SK-N-MC (cell line): ENCODE measurements around the gene ARVCF.

ENCODE experiments used
- DNase-seq: peaks from one replicate; pipeline ENCODE4 v3.0.0-alpha.2; 2011; ENCODE audit warnings: low read depth, low spot score
- H3K27ac ChIP-seq: fragments of 200-600 bp; sonication (generic); 2 replicates; pipeline ENCODE4 v1.5.1; 2016; ENCODE audit warnings: mixed run types
- H3K36me3 ChIP-seq: fragments of 200-600 bp; sonication (generic); 2 replicates; pipeline ENCODE4 v1.6.1; 2017; ENCODE audit warnings: antibody characterized with exemption, low read length, mixed read lengths; ENCODE audit not compliant: insufficient read depth
- H3K4me3 ChIP-seq: fragments of 200-600 bp; sonication (generic); 2 replicates; pipeline ENCODE4 v1.5.1; 2016
- H3K9ac ChIP-seq: fragments of 200-600 bp; sonication (generic); 2 replicates; pipeline ENCODE4 v1.8.0; 2017; ENCODE audit warnings: mixed run types, mixed read lengths; ENCODE audit not compliant: insufficient read length
- H3K9me3 ChIP-seq: fragments of 200-600 bp; sonication (generic); 2 replicates; pipeline ENCODE4 v1.6.1; 2017; ENCODE audit warnings: low read depth, mild to moderate bottlenecking, antibody characterized with exemption, low read length, moderate library complexity, mixed read lengths
- EZH2 ChIP-seq: fragments of 200-600 bp; sonication (generic); IDR thresholded peaks from one replicate; pipeline ENCODE4 v1.6.1; 2017; ENCODE audit warnings: antibody characterized with exemption
- FOXP2 ChIP-seq: optimal IDR thresholded peaks from 2 replicates; pipeline ENCODE3; 2011; ENCODE audit warnings: mild to moderate bottlenecking, moderate library complexity; ENCODE audit not compliant: insufficient read depth; ENCODE audit errors: extremely low read length, control extremely low read depth
- POLR2AphosphoS5 ChIP-seq: IDR thresholded peaks from 2 replicates; pipeline ENCODE4 v1.6.1; 2012; ENCODE audit warnings: mild to moderate bottlenecking, low read depth, low read length, borderline replicate concordance

The ARVCF gene

DNA sequence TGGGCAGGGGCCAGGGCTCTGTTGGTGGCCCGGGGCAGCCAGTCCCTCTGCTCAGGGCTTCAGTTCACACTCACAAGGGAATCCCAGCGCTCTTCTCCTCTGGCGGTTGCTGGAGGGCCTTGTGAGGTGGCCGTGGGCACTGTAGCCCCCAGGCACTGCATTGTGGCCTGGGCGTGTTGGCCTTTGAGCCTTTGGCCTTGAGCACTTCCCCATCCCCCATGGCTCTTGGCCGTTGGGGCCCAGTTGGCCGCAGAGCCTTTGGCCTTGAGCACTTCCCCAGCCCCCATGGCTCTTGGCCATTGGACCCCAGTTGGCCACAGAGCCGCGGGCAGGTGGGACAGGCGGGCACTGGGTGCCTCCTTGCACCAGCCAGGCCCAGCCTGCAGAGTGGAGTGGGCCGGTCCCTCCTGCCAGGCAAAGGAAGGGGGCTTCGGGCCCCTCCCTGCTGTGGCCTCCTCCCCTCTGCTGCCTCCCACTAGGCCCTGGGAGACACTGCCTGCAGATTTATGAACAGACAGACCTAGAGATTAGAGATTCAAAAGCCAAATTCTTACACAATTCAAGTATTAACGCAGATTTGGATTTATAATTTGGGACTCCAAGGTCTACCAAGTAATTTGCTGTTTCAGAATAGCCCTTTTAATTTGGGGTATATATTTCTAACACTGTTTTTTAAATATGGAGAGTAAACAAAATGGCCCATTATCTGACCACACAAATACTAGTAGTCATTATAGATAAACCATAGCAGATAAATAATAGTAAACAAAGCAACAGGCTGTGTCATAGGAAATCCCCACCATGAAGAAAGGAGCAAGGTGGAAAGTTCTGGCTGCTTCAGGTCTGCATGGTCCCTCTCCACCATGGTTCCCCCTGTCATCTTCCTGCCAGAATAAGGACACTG, 56.8 kb downstream of the ARVCF start:
- Histone ChIP-seq H3K9me3 (no peaks in the 10 kb centered on the region), H3K27ac (peak overlapping the region; percentile 70), H3K36me3 (no peaks in the 10 kb centered on the region; the same call in 1 of the 2 replicates), H3K9ac (peak overlapping the region; percentile 20), H3K4me3 (peak overlapping the region; percentile 65)
- no peak for TF ChIP-seq POLR2AphosphoS5
- no peak for TF ChIP-seq FOXP2
- TF ChIP-seq EZH2, result no peak
- no peak for DNase-seq

DNA sequence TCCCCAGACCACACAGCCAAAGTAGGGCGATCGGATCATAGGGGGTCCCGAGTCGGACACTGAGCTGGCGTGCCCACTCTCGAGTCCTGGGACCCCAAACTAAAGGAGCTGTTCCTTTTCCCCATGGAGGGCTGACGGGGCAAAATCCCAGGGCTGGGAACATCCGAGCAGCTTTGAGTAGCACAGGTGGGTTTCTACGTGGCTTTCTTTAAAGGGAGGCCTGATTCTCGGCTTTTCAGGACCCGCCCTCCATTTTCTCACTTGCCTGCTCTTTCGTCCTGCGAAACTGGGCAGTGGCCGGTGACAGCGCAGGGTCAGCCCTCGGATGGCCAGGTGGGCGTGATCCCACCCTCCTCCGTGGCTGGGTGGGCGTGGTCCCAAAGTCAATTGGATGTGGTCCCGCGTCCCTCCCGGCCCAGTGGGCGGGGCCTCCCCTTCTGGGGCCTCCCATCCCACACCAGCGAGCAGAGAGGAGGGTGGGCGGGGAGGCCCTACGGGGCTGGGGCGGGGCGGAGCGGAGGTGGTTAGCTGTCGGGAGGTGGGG, 57.5 kb downstream of the ARVCF start:
- TF ChIP-seq EZH2, result no peak
- TF ChIP-seq POLR2AphosphoS5, result peak; percentile 33; the same call in 1 of the 2 replicates
- Histone ChIP-seq H3K4me3 (peak overlapping the region; percentile 65), H3K9ac (no peak overlapping the region), H3K27ac (peak overlapping the region; percentile 70; the same call in 1 of the 2 replicates), H3K36me3 (no peaks in the 10 kb centered on the region; the same call in 1 of the 2 replicates), H3K9me3 (no peaks in the 10 kb centered on the region)
- no peak for DNase-seq

DNA sequence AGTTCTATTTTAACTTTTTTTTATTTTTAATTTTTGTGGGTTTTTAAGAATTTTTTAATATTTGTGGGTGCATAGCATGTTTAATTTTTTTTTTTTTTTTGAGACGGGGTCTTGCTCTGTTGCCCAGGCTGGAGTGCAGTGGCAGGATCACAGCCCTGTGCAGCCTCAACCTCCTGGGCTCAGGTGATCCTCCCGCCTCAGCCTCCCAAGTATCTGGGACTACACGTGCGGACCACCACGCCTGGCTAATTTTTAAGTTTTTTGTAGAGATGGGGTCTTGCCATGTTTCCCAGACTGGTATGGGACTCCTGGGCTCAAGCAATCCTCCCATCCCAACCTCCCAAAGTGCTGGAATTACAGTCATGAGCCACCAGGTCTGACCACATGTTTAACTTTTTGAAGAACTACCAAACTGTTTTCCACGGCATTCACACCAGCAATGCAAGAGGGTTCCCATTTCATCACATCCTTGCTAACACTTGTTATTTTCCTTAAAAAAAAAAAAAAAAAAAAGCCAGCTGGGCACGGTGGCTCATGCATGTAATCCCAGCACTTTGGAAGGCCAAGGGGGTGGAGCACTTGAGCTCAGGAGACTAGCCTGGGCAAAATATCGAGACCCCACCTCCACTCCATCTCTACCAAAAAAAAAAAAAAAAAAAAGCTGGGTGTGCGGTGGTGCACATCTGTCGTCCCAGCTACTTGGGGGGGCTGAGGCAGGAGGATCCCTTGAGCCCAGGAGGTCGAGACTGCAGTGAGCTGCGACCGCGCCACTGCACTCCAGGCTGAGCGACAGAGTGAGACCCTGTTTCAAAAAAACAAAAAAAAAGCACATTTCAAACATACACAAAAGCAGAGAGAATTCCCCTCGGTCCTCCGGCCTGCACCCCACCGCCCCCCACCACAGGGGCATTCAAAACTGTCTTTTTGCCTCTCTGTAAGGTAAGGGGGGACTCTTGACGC, 58.3 kb downstream of the ARVCF start:
- no peak for TF ChIP-seq EZH2
- no peak for TF ChIP-seq POLR2AphosphoS5
- no peak for TF ChIP-seq FOXP2
- Histone ChIP-seq H3K9me3 (no peaks in the 10 kb centered on the region), H3K27ac (no peak overlapping the region), H3K36me3 (no peaks in the 10 kb centered on the region), H3K4me3 (peak overlapping the region; percentile 65), H3K9ac (no peak overlapping the region)
- DNase-seq, result no peak

DNA sequence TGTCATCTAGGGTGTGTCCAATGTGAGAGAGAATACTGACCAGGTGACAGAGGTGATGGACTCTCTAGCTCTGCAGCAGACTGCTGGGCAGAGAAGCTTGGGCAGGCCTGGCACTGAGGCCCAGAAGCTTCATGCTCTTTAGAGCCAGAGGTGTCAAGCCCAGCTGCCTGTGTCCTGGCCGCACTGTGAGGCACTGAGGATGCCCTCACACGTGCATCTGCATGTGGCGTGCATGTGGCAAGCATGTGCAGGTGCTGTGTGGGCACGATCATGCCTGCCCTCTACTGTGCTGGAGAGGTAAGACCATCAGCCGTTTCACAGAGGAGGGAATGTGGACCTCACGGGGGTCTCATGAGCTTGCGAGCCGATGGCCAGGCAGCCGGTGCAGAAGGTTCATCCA, 59.2 kb downstream of the ARVCF start:
- H3K9me3 ChIP-seq, result no peaks in the 10 kb centered on the region
- no peak overlapping the region for H3K4me3 ChIP-seq
- no peak overlapping the region for H3K9ac ChIP-seq
- DNase-seq, result no peak
- H3K36me3 ChIP-seq, result no peaks in the 10 kb centered on the region
- no peak for TF ChIP-seq EZH2
- TF ChIP-seq FOXP2, result no peak
- TF ChIP-seq POLR2AphosphoS5, result no peak; the same call in 1 of the 2 replicates
- no peak overlapping the region for H3K27ac ChIP-seq

DNA sequence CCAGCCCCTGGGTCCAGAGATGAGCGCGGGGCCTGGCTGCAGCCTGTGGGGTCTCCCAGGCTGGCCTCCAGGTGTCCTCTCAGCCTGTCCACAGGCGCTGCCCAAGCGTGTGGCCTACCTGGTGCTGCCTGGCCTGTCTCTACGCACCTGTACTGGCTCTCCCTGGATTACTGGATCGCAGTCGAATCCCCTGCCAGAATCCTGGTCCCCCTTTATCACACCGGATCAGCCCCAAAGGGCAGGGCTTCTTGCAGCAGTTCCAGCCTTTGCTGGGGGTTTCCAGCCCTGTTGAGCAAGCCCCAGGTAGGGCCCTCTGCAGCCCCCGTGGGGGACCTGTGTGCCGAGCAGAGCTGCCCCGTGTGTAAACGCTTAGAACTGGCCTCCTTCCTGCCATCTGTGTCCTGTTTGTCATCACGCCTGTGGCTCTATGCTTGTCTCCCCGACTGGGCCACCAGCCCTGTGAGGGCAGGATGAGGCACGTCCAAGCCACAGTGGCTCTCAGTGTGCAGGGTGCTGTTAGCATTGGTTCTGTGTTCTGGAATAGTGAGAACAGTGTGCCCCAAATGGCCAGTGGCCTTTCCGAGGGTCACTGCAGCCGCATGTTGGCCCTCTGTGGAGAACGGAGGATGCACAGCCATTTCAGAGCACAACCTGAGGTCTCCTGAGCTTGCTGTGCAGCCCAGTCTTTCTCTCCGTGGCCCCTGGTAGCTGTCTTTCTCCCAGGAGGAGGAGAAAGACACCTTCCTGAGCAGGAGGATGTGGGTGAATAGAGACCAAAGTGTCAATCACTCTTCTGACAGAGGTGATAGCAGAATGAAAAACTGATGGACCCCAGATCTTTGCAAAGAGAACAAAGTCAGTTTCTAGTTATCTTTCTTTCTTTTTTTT, 61.1 kb downstream of the ARVCF start:
- DNase-seq, result no peak
- no peak overlapping the region for H3K9ac ChIP-seq
- H3K27ac ChIP-seq, result peak overlapping the region; percentile 13; the same call in 1 of the 2 replicates
- TF ChIP-seq FOXP2, result no peak
- no peak for TF ChIP-seq EZH2
- TF ChIP-seq POLR2AphosphoS5, result no peak; the same call in 1 of the 2 replicates
- H3K36me3 ChIP-seq, result no peaks in the 10 kb centered on the region
- H3K9me3 ChIP-seq, result no peaks in the 10 kb centered on the region
- no peak overlapping the region for H3K4me3 ChIP-seq

DNA sequence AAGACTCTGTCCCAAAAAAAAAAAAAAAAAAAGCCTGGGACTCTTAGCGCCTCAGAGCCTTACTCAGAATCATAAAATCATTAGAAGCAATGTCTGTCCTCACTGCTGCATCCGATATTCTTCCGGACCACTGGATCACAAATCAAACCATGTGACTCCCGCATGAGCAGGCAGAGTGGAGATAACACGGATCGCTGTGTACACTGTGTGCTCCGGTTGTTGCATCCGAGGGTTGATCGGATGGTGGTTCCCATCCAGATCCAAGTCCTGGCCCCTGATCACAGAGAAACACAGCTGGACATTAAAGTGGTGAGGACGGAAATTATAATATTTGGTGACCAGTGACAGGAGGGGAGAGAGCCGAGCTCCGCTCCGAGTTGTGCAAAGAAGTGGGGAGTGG, 65.3 kb downstream of the ARVCF start:
- no peaks in the 10 kb centered on the region for H3K9me3 ChIP-seq
- no peak overlapping the region for H3K4me3 ChIP-seq
- no peak overlapping the region for H3K9ac ChIP-seq
- H3K36me3 ChIP-seq, result no peaks in the 10 kb centered on the region; the same call in 1 of the 2 replicates
- DNase-seq, result no peak
- no peak overlapping the region for H3K27ac ChIP-seq
- TF ChIP-seq EZH2 (no peak), FOXP2 (no peak), POLR2AphosphoS5 (no peak)

DNA sequence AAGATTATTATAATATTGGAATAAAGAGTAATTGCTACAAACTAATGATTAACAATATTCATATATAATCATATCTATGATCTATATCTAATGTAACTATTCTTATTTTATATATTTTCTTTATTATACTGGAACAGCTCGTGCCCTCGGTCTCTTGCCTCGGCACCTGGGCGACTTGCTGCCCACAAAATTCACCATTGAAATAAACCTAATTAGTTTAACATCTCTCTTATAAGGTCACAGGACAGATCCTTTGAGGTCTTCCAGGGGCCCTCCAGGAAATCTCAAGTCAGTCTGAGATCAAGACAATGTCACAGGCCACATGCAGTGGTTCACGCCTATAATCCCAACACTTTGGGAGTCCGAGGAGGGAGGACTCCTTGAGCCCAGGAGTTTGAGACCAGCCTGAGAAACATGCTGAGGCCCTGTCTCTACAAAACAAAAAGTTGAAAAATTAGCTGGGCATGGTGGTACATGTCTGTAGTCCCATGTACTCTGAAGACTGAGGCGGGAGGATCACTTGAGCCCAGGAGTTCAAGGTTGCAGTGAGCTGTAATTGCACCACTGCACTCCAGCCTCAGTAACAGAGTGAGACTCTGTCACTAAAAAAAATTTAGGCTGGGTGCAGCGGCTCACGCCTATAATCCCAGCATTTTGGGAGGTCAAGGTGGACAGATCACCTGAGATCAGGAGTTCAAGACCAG, 68.4 kb downstream of the ARVCF start:
- H3K4me3 ChIP-seq, result no peak overlapping the region
- no peaks in the 10 kb centered on the region for H3K9me3 ChIP-seq
- H3K27ac ChIP-seq, result no peak overlapping the region
- H3K9ac ChIP-seq, result no peak overlapping the region
- DNase-seq, result no peak
- TF ChIP-seq FOXP2, result no peak
- TF ChIP-seq EZH2, result no peak
- TF ChIP-seq POLR2AphosphoS5, result no peak
- no peaks in the 10 kb centered on the region; the same call in 1 of the 2 replicates for H3K36me3 ChIP-seq
